GM12872 (cell line): Measurements from ENCODE around the gene PIK3CA.

Source experiments
- TF ChIP-seq, protein P1 (sequence below): IDR thresholded peaks from 3 replicates; pipeline ENCODE4 v1.5.1; 2011; ENCODE audit warnings: low read depth, mild to moderate bottlenecking, low read length, moderate library complexity; ENCODE audit not compliant: insufficient read depth

The PIK3CA gene

DNA sequence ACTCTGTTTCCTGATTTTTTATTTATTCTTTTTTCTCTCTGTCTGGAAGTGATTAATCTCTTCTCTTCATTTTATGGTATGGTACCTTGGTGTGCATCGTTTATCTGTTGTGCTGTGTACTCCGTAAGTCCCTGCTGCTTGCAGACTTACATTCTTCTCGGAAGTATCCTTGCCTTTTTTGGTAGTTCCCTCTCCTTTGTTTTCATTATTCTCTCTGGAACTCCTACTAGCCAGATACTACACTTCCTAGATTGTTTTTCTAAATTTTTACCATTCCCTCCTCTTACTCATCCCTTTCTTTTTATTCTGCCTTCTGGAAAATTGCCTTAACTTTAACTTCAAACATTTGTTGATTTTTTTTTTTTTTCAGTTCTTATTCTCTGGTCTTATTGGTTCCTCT lies 27.2 kb downstream of the PIK3CA start:
- TF ChIP-seq, protein P1, sequence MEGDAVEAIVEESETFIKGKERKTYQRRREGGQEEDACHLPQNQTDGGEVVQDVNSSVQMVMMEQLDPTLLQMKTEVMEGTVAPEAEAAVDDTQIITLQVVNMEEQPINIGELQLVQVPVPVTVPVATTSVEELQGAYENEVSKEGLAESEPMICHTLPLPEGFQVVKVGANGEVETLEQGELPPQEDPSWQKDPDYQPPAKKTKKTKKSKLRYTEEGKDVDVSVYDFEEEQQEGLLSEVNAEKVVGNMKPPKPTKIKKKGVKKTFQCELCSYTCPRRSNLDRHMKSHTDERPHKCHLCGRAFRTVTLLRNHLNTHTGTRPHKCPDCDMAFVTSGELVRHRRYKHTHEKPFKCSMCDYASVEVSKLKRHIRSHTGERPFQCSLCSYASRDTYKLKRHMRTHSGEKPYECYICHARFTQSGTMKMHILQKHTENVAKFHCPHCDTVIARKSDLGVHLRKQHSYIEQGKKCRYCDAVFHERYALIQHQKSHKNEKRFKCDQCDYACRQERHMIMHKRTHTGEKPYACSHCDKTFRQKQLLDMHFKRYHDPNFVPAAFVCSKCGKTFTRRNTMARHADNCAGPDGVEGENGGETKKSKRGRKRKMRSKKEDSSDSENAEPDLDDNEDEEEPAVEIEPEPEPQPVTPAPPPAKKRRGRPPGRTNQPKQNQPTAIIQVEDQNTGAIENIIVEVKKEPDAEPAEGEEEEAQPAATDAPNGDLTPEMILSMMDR = no peak

DNA sequence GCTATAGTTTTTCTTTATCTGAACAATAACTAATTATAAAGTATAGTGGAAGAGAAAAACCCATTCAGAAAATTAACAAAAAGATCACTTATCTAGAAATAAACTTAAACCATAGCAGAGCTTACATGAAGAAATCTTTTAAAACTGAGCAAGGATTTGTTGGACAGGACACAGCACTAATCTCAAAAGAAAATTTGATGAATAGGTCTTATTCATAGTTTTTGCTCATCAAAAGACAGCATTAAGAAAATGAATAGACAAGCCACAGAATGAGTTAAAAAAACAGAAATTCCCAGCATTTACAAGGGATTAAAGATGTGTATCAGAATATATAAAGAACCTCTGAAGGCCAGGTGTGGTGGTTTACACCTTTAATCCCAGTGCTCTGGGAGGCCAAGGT lies 29.5 kb downstream of the PIK3CA start:
- TF ChIP-seq, protein P1 = no peak

DNA sequence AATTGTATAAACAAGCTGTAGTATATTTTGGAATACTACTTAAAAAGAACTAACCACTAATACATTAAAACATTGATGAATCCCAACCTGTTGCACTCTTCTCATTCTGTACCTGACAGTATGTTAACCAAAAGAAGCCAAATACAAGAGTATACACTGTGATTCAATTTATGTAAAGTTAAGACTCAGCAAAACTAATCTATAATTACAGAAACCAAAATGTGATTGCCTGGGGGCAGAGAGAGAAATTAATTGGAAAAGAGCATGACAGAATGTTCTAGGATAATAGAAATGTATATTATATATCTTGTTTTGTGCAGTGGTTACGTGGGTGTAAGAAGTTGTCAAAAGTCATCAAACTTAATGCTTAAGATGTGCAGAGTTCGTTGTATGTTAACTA lies 31.1 kb downstream of the PIK3CA start:
- TF ChIP-seq, protein P1 = no peak

DNA sequence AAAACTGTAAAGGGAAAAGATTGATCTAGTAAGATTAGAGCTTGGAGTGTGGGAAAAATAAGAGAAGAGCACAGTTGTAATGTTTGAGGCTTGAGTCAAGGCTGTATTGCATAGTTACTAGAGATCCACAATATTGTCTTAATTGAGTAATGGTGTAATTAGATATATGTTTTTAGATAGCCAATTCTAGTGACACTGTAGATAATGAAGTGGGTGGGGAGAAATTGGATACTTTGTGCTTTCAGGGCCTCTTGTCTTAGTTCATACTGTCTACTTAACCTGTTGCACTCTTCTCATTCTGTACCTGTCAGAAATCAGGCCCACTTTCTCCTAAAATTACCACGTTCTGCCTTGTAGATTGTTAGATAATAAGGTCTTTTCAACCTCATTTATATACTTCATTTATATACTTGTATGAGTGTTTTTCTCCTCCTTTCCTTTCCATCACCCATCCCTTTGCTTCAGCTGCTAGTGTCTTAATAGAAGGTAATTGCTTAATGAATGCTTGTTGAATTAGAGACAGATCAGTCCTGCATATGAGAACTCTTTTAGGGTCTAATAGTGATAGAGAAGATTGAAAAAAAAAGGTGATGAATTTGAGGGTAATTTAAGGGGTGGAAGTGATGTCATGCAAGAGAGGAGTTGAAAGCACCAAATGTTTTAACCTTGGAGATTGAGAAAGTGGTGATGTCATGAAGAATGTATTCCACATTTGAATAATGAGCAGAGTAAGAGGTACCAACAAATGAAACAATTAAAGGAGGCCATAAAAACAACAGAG lies 32.0 kb downstream of the PIK3CA start:
- TF ChIP-seq, protein P1 = no peak

DNA sequence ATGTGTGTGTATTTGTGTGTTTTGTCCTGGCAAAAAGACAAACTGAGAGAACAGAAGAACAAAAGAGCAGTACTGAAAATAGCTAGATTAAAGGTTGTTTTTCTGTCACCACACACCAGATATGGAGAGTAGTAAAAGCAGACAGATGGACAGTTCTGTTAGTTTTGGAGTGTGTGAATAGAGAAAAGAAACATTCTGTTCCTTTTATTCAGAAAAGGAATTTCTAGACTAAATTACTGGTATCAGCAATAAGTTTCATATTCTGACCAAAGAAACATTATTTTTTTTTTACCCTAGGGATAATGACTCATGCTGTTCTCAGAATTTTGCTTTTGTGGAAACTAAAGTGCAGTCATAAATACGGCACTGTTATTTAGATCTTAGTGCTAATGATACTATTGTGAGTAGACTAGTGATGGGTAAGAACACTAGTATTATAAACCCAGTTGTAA lies 32.9 kb downstream of the PIK3CA start:
- TF ChIP-seq, protein P1 = no peak

DNA sequence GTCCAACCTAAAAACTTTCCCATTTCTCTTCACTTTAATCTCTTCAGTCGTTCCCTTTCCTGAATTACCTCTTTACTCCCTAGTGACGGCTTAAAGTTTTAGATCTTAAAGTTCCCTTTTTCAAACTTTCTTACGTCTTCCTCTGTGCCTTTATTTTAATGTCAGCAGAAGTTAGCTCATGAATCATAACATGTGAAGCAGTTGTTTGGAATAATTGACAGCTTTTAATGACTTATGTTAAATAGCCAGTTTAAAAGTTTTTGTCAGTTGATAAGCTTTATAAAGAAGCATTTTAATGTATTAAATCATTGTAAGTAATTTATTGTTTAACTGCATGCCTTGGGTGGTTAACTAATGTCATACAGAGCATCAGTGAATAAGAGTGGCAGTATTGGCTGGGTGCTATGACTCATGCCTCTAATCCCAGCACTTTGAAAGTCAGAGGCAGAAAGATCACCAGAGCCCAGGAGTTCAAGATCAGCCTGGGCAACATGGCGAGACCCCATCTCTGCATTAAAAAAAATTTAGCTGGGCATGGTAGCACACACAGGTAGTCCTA lies 33.9 kb downstream of the PIK3CA start:
- TF ChIP-seq, protein P1 = no peak

DNA sequence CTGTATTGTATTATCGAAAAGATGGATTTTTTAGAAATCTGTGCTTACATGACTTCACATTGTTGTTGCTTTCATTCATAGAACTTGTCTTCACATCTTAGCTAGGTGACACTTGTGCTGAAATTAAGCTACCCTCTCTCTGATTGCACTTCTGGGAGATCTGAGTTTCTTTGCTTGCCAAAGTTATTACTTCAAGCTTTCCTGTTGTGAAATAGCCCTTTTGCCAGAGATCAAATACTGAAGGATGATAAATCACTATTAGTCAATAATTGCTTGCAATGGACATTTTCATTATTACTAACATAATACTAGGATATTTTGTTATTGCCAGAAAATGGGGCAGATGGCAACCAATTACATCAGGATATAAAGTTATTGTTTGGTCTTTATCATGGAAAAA lies 34.7 kb downstream of the PIK3CA start:
- TF ChIP-seq, protein P1 = no peak
